HG02678 (cell line): ENCODE data around the gene C17orf107.
"Not testable (repeated sequence)": the region's sequence is repeated elsewhere in the genome, so short reads cannot be mapped to it uniquely, and the experiment has no call there.

Experiments used
- ATAC-seq: cut with Tn5 transposase; IDR thresholded peaks from one replicate; pipeline ENCODE4 v1.9.1; 2021; ENCODE audit warnings: mild to moderate bottlenecking, moderate library complexity; ENCODE audit not compliant: unreplicated experiment

Gene C17orf107

DNA sequence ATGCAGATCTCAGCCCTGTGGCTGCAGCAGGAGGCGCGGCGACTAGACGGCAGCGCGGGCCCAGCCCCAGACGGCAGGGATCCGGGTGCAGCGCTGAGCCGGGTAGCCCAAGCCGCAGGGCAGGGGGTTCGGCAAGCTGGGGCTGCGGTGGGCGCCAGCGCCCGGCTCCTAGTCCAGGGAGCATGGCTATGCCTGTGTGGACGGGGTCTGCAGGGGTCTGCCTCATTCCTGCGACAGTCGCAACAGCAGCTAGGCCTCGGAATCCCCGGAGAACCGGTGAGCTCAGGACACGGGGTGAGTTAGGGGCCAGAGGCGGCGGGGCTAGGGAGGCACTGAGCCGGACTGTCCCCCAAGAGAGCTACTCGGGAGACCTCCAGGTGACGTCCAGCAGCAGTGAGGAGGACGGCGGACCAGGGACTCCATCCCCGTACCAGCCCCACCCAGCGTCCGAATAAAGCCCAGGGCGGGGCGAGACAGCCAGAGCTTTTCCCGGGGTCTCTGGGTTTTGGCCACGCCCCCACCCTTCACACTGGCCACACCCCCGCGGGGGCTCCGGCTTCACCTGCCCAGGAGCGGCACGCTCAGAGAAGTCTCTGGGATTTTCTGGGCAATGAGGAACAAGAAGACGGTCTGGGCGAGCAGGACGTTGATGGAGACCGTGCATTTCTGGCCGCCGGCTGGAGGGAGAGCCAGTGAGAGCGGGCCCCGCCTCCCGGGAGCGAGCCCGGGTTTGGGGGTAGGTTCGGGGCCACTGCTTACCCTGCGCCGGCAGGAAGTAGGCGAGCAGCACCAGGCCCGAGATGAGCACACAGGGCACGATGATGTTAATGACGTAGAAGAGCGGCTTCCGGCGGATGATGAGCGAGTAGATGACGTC lies 1.1 kb downstream of the C17orf107 start:
- ATAC-seq, result no peak

- ATAC-seq, result no peak
Observed at GRCh38 chr17:4901108-4901647, 1.8 kb downstream of the C17orf107 start.

- no peak for ATAC-seq
Observed at GRCh38 chr17:4901648-4902344, 2.5 kb downstream of the C17orf107 start.

DNA sequence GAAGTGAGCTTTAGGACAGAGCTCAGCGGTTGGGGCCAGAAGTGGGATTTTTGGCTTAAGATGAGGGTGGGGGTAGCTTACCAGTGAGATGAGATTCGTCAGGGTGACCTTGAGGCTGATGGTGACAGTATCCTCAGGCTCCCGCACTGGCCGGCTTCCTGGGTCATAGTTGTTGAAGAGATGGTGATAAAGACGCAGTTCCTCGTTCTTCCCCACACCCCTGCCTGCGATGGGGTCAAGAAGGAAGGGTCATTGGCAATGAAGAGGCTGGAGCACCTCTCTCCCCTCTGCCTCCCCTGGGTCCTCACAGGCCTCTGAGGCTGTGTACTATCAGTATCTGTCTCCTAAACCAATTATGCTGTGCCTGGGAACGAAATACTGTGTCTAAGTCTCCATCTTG lies 3.2 kb downstream of the C17orf107 start:
- no peak for ATAC-seq

DNA sequence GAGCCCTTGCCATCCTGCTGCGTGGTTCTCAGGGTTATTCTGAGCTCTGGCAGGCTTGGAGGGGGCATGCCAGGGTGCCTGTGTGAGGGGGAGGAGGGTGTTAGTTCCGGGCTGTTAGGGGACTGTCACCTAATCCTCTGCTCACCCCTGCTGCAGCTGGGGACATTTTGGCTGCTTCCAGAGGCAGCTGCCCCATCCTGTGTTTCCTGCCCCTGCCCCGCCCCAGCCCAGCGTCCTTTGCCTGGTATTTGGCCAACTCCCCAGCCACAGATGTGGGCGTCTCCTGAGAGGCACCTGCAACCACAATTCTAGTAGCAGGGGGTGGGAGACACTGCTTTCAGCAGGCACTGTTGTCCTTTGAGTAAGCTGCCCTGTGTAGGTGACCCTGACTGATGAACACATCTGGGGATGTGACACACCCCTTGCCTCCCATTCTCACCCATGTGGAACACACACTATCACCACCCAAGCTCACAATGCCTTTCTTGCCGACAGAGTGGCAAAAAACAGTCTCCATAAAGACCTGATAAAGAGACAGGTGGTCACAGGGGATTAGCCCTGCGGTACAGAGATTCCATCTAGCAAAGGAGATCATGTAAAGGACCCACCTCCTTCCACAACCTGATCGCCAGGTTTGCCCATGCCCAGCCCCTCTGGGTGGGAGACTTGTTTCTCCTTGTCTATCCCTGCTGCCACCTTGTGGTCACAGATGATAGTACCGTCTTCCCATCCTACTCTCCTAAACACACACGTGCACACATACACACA lies 3.9 kb downstream of the C17orf107 start, which contains the start of gene CHRNE:
Gene CHRNE (minus strand): TSS at position 48 of the 768 bp plus-strand sequence. CDS start 35 bp downstream, at position 13.
- ATAC-seq, result no peak

GRCh38 chr17:4906642-4907041 lies 7.3 kb downstream of the C17orf107 start:
- ATAC-seq, result not testable (repeated sequence)

DNA sequence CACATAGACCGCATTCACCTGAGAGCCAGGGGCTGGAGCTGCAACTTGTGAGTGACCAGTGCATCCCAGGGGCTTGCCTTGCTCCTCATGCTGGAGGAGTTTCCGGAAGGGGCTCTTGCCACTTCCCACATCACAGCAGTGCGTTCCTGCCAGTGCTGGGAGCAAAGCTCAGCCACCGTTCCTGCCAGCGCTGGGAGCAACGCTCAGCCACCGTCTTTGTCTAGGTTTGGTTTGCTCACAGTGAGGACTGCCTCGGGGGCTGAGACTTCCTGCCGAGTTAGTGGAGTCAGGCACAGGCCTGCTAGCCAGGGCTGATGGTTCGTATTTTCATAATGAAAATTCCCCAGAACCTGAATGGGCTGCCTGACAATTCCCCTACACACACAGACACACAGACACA lies 9.0 kb downstream of the C17orf107 start:
- no peak for ATAC-seq

DNA sequence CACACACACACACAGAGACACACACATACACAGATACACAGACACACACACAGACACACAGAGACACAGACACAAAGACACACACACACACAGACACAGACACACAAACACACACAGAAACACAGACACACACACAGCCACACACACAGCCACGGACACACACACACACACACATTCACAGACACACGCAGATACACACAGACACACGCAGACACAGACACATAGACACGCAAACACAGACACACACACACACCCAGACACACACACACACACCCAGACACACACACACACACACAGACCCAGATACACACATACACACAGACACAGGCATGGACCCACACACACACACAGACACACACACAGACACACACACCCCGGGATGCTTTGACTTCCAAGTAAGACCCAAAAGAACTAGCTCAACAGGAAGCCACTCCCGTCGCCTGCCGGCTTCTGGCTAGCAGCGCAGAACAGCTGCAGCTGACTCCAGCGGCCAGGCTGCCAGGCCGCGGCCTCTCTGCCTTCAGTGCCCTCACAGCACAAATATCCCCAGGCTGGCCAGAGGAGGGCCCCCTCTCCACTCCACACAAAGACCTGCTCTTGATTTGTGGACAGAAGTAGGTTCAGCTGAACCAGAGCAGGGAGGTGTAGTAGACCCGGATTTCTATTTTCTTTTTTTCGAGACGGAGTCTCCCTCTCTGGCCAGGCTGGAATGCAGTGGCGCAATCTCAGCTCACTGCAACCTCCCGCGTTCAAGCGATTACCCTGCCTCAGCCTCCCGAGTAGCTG lies 9.6 kb downstream of the C17orf107 start:
- ATAC-seq, result peak; percentile 58

GRCh38 chr17:4913994-4914393 lies 14.7 kb downstream of the C17orf107 start:
- no peak for ATAC-seq

DNA sequence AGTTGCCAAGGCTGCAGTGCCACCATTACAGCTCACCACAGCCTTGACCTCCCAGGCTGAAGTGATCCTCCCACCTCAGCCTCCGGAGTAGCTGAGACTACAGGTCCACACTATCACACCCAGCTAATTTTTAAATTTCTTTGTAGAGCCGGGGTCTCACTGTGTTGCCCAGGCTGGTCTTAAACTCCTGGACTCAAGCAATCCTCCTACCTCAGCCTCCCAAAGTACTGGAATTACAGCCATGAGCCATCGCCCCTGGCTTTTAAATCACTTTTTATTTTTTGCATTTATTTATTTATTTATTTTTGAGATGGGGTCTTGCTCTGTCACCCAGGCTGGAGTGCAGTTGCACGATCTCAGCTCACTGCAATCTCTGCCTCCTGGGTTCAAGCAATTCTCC lies 15.2 kb downstream of the C17orf107 start:
- not testable (repeated sequence) for ATAC-seq

- ATAC-seq, result no peak
Observed at GRCh38 chr17:4919511-4920047, 20.2 kb downstream of the C17orf107 start.

DNA sequence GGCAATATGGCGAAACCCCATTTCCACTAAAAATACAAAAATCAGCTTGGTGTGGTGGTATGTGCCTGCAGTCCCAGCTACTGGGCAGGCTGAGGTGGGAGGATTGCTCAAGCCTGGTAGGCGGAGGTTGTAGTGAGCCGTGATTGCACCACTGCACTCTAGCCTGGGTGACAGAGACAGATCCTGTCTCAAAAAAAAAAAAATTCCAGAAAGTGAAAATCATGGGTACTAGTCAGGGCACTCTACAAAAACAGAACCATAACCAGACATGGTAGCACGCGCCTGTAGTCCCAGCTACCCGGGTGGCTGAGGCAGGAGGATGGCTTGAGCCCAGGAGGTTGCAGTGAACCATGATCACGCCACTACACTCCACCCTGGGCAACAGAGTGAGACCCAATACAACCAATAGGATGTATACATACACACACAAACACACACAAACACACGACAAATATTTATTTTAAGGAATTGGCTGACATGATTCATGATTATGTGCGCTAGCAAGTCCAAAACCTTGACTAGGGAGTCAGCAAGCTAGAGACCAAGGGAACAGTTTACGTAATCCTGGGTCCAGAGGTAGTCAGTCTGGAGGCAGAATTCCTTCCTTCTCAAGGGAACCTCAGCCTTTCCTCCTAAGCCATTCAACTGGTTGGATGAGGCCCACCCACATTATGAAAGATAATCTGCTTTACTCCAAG lies 21.2 kb downstream of the C17orf107 start:
- no peak for ATAC-seq

GRCh38 chr17:4921320-4921719 lies 22.0 kb downstream of the C17orf107 start:
- ATAC-seq, result no peak

DNA sequence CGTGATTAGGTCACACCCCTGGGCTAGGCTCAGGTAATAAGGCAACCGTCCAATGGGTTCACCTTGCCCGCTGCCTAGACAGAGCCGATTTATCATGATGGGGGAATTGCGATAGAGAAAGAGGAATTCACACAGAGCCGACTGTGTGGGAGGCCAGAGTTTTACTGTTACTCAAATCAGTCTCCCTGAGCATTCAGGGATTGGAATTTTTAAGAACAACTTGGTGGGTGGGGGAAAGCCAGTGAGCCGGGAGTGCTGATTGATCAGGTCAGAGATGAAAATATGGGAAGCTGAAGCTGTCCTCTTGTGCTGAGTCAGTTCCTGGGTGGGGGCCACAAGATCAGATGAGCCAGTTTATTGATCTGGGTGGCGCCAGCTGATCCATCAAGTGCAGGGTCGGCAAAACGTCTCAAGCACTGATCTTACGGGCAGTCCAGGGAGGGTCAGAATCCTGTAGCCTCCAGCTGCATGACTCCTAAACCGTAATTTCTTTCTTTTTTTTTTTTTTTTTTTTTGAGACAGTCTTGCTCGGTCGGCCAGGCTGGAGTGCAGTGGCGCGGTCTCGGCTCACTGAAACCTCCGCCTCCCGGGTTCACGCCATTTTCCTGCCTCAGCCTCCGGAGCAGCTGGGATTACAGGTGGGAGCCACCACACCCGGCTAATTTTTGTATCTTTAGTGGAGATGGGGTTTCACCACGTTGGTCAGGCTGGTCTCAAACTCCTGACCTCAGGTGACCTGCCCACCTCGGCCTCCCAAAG lies 27.4 kb downstream of the C17orf107 start:
- ATAC-seq, result not testable (repeated sequence)

- ATAC-seq, result no peak
Observed at GRCh38 chr17:4928881-4929280, 29.5 kb downstream of the C17orf107 start.

DNA sequence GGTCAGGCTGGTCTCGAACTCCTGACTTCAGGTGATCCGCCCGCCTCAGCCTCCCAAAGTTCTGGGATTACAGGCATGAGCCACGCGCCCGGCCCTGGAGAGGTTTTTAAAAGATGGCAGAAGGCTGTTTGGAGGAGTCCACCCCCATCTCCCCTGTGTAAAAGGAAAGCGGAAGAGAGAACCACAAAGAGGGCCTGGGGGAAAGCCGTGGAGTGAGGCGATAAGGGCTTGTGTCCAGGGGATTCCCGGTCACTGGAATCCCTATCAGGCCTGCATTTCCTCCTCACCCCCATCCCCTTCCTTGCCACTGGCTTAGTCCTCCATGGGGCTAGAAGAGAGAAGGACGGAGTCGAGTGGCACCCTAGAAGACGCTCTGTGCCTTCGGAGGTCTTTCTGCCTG lies 32.6 kb downstream of the C17orf107 start, which contains the start of gene GP1BA:
Gene GP1BA (plus strand): TSS at position 315 of the 400 bp plus-strand sequence. CDS start 328 bp downstream, outside the sequence.
- ATAC-seq, result no peak

GRCh38 chr17:4932756-4933155 lies 33.4 kb downstream of the C17orf107 start:
- ATAC-seq, result no peak

DNA sequence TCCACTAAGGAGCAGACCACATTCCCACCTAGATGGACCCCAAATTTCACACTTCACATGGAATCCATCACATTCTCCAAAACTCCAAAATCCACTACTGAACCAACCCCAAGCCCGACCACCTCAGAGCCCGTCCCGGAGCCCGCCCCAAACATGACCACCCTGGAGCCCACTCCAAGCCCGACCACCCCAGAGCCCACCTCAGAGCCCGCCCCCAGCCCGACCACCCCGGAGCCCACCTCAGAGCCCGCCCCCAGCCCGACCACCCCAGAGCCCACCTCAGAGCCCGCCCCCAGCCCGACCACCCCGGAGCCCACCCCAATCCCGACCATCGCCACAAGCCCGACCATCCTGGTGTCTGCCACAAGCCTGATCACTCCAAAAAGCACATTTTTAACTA lies 34.3 kb downstream of the C17orf107 start:
- ATAC-seq, result no peak
